GM19324 (cell line): ENCODE measurements around the gene OR4C13.
"Not testable (repeated sequence)": the region's sequence is repeated elsewhere in the genome, so short reads cannot be mapped to it uniquely, and the experiment has no call there.

Source experiments
- ATAC-seq: cut with Tn5 transposase; IDR thresholded peaks from one replicate; pipeline ENCODE4 v1.9.1; 2021; ENCODE audit warnings: mild to moderate bottlenecking, moderate library complexity; ENCODE audit not compliant: unreplicated experiment, low FRiP score

OR4C13 gene

GRCh38 chr11:49952091-49952490 lies at the start of gene OR4C13:
TSS of gene OR4C13 (plus strand) at chr11:49952391. CDS start at chr11:49952423, 32 bp downstream.
- ATAC-seq: no peak

- ATAC-seq: not testable (repeated sequence)
Measured at GRCh38 chr11:49911516-49911915, 40.7 kb upstream of the OR4C13 start.

GRCh38 chr11:49948701-49949100 lies 3.5 kb upstream of the OR4C13 start:
- ATAC-seq: not testable (repeated sequence)

GRCh38 chr11:49973439-49973838 lies 21.2 kb downstream of the OR4C13 start:
- ATAC-seq: not testable (repeated sequence)

DNA sequence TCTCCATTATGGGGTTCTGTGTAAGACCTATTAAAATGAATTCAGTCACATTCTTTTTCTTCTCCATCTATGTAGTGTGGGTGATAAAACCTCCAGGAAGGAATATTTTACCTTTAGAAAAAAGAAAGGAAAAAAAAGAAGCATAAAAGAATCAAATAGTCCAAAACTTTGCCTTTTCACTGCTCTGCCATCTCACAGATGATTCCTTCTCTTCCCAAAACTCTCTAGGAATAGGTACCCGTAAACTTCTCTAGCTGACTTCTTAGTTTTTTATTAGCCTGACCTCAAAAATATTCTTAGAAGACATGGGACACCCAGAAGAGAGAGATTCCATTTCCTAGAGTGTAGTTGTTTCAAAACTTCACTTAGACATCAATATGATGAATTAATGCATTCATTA lies 30.2 kb downstream of the OR4C13 start, which contains the start of gene OR4C12:
Gene OR4C12, minus strand, starts transcription at position 101 of the 400 bp plus-strand sequence. Its CDS starts 34 bp downstream, at position 67.
- ATAC-seq: not testable (repeated sequence)

DNA sequence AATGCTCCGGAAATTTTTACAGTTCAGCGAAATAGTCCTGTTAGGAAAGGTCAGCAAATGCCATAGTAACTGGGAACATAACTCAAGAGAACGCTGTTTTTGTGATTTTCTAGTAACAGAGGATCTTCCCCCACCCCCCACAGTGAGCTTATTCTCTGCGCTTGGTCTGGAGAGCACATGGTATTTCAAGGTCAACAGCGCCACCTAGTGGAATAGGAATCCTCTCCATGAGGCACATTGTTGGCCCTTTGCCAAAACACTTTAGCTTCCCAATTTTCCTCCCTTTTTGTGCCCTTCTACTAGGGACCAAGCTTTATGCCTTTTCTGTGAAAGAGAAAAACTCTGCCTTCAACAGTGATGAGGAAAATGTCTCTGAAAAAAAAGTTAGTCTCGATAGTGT lies 43.4 kb downstream of the OR4C13 start:
- ATAC-seq: no peak
